GM19328 (cell line): ENCODE results near the gene KATNB1.

Experiments
- ATAC-seq: cut with Tn5 transposase; IDR thresholded peaks from one replicate; pipeline ENCODE4 v1.9.1; 2021; ENCODE audit warnings: mild to moderate bottlenecking, moderate library complexity; ENCODE audit not compliant: unreplicated experiment

The KATNB1 gene, protein sequence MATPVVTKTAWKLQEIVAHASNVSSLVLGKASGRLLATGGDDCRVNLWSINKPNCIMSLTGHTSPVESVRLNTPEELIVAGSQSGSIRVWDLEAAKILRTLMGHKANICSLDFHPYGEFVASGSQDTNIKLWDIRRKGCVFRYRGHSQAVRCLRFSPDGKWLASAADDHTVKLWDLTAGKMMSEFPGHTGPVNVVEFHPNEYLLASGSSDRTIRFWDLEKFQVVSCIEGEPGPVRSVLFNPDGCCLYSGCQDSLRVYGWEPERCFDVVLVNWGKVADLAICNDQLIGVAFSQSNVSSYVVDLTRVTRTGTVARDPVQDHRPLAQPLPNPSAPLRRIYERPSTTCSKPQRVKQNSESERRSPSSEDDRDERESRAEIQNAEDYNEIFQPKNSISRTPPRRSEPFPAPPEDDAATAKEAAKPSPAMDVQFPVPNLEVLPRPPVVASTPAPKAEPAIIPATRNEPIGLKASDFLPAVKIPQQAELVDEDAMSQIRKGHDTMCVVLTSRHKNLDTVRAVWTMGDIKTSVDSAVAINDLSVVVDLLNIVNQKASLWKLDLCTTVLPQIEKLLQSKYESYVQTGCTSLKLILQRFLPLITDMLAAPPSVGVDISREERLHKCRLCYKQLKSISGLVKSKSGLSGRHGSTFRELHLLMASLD

DNA sequence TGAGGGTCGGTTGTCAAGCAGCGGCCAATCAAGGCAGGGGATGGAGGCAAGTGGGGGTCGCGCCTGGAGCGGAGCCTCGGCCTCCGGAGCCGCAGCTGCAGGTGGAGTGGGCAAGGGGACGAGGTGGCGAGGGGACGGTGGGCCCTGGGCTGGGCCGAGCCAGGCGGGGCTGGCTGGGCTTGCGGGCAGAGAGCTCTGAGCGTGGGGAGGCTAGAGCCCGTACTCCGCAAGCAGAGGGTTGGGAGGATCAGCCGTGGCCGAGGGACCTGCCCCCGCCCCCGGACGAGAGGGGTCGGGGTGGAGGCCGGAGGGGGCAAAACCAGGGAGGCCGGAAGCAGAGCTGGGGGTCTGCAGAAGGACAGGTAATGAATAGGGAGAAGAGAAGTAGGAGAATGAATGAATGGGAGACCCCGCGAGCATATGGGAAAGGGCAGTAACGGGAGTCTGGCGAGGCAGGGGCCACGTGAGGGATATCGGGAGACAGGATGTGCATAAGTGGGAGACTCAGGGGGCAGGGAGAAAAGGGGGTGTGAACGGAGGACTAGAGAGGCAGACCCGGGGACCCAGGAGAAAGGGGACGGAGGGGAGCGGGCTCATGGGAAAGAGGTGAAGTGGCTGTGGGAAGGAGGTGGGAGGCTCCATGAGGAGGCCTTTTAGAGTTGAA lies at the start of gene KATNB1:
KATNB1 (plus strand) TSS at position 16 of the 664 bp plus-strand sequence. CDS start 1,474 bp downstream, outside the sequence.
- ATAC-seq, result no peak

DNA sequence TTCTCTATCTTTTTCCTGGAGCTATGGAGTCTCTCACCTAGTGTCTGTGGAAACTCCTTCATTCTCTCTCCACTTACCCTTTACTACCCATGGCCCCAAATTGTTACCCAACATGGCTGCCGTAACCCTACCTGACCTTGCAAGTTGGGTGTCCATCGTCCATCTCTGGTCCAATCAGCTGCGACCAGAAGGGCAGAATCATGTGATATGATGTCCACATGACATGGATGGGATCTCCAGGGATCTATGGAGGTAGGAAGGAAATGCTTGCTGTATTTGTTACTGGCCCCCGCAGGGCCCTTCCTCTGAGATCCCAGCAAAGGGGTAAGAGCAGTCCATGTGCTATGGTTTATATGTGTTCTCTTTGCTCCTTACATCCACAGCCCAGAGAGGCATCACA lies 49.0 kb upstream of the KATNB1 start:
- ATAC-seq, result no peak

DNA sequence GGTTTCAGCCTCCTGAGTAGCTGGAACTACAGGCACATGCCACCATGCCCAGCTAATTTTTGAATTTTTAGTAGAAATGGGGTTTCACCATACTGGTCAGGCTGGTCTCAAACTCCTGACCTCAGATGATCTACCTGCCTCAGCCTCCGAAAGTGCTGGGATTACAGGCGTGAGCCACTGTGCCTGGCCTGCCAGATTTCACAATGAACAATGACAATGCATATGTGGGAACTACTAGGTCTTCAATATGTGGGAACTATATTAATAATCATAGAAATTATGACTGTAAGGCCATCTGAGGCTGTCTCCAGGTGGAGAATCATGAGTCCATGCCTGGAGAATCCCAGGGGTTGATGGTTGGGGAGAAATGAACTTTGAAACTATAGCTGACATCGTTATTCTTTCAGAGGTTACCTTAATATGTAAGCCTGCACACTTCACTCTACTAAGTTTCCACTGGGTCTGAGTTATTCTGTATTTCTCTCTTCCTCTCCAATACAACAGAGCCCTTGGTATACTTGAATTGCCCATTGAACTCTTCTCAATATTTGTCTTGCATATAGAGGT lies 48.1 kb upstream of the KATNB1 start:
- ATAC-seq, result no peak

DNA sequence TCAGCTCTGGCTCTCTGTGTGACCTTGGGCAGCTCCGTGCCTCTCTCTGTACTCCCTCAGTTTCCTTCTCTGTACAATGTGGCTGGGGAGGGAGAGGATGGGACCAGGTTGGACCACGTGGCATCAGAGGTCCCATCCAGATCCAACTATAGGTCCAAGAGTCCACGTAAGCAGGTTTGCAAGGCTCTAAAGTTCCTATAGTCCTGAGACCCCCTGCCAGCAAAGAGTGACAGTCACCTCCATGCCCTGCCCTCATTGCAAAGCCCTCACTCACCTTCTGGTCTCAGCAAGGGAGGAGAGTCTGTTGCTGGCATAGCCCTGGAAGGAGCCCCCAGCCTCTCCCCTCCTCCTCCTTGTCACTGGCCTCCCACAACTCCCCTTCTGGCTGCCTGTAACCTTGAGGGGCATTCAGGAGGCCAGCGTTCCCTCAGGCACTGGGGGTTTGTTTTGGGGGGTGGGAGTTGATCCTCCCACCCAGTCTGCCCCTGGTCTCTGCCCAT lies 47.0 kb upstream of the KATNB1 start:
- ATAC-seq, result no peak

DNA sequence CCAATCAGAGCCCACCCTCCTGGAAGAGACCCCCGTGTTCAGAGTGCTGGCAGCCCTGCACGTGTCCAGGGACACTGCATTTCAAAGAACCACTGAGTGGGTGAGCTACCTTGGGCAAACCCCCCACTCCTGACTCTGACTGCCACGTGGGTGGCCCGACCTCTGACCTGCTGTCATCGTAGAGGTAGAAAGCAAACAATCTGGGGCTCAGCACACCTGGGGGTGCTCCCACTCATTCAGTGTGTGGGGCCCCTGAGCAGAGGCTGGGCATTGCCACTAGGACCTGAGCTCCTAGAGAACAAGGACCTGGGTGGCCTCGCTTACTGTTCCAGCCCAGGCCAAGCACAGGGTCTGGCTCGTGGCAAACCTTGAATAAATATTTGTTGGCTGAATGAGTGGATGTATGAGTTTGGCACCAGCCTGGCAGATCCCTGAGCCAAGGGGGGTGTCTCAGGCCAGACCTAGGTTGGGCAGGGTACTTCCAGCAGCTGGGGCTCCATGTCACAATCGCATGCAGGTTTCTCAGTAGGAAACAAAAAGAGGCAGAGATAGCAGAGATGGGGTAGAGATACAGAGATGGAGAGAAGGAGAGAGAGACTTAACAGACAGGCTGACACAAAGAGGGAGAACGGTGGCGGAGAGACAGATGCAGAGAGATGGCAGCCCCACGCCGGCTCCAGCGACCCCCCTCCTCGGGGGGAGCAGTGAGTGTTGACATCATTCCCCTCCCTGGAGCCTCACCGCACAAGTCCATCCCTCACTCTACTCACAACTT lies 46.4 kb upstream of the KATNB1 start:
- ATAC-seq, result no peak

DNA sequence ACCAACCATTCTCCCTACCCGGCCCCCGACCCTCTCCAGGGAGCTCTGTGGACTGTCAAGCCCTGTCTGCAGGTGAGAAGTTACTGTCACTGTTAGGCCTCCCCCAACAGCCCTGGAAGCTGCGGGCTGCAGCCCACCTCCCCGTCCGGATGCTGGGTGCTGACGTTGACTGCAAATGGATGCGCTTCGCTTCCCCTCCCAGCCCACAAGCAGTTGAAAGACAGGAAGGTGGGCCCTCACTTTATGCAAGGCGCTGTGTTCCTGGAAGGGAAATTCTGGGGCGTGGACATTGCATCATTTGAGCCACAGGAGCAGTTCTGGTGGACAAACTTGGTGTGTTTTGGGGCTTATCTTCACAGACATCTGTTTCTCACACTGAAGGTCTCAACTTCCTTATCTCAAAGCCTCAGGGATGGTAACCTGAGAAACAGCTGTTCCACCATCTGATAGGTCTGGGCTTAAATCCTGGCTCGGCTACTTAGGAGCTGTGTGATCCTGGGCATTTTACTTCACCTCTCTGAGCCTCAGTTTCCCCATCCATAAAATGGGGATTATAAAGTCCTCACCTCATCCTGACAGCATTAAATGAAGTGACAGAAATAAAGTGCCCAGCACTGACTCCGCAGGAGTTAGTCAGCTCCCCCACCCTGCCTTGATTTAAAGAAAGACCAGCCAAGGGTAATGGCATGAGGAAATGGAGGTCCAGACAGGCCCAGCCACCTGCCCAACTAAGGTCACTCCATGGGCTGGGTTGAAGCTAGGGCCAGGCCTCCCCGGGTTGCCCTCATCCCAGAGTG lies 45.6 kb upstream of the KATNB1 start:
- ATAC-seq, result no peak

DNA sequence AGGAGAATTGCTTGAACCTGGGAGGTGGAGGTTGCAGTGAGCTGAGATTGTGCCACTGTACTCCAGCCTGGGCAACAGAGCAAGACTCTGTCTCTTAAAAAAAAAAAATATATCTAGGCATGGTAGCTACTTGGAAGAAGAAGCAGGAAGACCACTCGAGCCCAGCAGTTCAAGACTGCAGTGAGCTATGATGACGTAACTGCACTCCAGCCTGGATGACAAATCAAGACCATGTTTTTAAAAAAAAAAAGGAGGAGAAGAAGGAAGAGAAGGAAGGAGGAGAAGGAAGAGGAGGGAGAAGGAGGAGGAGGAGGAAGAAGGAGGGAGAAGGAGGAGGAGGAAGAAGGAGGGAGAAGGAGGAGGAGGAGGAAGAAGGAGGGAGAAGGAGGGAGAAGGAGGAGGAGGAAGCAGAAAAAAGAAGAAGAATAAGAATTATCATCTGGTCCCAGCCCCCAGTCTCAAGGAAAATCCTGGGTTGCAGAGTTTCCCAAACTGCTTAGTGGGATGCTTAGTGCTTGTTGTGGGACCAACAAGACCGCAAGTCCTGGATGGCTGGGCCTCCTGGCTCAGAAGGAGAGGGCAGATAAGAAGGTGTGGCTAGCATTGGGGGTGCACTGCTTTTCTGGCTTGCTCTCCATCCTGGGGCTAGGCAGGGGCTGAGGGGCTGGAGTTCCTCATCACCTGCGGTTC lies 44.6 kb upstream of the KATNB1 start:
- no peak for ATAC-seq

DNA sequence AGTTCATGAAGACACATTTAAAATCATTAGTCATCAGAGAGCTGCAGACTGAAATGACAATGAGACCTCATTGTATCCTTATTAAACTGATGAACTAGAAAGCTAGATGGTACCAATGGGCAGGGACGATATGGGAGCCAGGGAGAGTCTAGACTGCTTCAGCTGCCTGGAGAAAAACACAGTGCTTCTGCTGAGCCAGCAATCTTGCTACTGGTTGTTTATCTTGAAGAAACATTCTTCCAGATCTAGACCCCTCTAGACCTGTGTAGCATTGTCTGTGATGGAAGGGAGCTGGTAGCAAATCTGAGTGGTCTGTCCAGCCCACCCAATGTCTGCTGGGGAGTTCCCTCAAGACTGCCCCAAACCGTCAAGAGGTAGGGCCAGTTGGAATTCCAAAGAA lies 42.9 kb upstream of the KATNB1 start:
- ATAC-seq, result no peak

DNA sequence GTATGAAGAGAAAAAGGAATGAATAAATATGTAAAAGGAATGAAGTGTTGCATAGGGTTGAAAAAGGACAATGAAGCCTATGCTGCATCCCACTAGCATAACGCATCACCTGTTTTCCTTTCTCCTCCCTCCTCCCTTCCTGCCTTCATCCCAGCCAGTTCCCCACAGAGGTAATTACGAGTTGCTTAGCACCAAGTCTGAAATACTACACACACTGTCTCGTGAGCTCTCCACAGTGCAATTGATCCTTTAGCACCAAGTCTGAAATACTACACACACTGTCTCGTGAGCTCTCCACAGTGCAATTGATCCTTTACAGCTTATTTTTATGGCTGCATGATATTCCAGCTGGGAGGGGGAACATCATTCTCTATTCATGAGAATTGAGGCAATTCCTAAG lies 42.0 kb upstream of the KATNB1 start:
- no peak for ATAC-seq

DNA sequence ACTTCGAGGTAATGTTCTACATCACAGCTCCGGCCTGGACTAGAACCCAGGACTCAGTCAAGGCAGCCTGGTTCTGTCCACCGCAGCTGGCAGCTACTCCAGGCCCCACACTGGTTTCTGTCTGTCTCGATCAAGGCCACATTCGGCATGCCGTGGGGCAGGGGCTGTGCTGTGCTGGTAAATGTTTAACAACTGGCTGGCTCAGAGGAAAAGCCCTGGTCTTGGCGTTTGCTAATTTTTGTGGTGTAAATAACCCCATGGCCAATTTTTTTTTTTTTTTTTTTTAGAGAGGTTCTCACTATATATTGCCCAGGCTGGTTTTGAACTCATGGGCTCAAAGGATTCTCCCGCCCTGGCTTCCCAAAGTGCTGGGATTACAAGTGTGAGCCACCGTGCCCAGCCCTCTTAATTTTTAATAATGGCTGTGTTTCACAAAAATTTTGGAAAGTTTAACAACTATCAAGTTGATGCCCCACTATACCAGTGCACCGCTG lies 41.3 kb upstream of the KATNB1 start:
- ATAC-seq, result no peak

DNA sequence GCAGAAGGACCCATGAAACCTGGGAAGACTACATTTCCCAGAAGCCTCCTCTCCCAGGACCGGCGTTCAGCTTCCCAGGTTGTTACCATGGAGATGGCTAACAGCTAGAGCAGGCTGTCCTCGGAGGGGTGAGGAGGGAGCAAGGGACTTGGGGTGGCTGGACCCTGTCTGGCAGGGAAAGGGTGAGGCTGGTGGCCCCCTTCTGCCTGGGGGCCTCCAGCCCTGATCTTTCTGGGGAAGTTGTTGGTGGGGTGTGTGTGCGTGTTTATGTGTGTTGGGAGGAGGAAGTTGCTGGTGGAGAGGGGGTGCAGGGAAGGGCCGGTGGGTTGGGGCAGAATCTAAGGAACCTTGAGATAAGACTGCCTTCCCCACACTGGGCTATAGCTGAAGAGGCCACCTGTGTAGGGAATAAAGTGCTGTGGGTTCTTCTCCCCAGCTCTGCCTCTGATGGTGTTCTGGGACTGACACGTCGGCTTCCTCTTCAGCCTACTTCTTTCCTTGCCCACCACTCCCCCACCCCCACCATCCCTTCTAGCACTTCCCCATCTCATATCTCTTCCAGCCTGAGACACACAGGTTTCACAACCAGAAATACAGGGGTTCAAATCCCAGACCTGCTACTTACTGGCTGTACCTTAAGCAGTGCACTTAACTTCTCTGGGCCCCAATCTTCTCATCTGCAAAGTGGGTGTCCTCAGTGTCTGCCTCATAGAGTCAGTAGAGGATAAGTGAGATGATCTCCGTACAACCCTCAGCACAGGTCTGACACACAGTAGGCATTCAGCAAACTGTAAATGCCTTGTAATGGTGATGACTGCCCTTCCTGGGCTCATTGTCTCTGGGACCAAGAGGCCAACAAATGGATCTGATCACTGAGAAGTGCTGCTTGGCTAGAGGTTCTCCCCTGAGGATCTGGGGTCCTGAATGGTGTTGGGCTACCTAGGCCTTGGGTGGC lies 40.6 kb upstream of the KATNB1 start, which contains the start of gene DRC7:
DRC7 (plus strand) TSS at position 82 of the 955 bp plus-strand sequence. CDS start 3,144 bp downstream, outside the sequence.
- ATAC-seq, result no peak

DNA sequence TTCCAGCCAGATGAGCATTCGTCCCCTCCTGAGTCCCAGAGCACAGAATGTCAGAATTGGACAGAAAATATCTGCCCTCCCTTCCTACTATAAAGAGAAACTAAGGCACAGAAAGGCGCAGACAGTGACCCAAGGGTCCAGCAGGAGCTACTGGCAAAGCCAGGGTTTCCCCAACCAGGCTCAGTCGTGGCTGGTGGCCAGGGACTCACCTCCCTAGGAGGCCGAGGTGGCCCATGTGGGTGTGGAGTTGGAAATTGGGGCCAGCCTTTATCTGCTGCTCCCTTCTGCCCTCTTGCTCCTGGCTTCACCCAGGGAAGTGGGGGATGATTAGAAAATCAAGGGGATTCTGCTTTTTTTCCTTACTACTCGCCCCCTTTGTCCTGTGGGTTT lies 39.9 kb upstream of the KATNB1 start:
- ATAC-seq, result no peak

DNA sequence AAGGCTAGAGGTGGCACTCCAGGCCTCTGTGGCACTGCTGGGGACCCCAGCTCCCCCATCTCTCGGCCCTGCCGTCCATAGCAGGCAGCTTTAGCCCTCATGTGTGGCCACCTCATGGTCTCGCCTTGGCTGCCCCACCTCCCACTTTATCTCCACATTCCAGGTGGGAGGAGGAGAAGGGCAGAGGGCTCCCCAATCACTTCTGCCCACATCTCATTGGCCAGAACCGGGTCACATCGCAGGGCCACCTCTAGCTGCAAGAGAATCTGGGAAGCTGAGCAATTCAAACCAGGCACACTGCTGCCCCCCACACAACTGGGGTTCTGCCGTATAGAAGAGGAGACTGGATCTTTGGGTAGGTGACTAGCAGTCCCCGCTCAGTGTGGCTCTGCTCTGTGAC lies 39.3 kb upstream of the KATNB1 start:
- ATAC-seq, result no peak

DNA sequence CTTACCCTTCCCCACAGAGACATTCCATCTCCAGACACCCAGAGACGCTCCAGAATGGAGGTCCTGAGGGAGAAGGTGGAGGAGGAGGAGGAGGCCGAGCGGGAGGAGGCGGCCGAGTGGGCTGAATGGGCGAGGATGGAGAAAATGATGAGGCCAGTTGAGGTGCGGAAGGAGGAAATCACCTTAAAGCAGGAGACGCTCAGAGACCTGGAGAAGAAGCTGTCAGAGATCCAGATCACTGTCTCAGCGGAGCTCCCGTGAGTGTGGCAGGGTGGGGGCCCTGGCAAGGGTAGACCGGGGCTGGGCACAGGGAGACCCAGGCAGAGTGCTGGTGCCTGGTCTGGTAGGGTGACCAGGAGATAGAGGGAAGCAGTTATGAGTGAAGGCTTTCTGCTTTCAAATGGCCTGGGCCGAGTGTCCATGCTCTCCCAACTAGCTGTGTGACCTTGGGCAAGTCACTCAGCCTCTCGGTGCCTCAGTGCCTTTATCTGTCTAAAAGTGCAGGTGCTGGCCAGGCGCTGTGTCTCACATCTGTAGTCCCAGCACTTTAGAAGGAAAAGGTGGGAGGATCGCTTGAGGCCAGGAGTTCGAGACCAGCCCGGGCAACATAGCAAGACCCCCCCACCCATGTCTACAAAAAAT lies 37.6 kb upstream of the KATNB1 start:
- no peak for ATAC-seq

DNA sequence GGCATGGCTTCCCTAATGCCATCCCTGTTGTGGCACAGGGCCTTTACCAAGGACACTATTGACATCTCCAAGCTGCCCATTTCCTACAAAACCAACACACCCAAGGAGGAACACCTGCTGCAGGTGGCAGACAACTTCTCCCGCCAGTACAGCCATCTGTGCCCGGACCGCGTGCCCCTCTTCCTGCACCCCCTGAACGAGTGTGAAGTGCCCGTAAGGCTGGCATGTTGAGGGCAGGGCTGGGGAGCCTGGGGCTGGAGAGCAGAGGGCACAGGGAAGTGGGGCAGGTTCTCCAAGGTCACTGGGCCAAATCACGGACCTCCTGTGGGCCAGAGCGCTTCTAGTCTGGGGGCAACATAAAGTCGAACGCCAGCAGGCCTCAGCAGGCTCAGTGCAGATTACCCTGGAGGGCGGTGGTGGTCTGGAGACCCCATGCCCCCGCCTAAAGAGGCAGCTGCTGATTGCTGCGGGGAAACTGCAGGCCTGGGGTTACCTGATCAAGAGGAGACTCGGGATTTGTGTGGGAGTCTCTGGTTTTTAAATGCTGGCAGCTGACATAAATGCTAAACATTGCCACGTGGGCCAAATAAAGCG lies 36.7 kb upstream of the KATNB1 start:
- no peak for ATAC-seq

DNA sequence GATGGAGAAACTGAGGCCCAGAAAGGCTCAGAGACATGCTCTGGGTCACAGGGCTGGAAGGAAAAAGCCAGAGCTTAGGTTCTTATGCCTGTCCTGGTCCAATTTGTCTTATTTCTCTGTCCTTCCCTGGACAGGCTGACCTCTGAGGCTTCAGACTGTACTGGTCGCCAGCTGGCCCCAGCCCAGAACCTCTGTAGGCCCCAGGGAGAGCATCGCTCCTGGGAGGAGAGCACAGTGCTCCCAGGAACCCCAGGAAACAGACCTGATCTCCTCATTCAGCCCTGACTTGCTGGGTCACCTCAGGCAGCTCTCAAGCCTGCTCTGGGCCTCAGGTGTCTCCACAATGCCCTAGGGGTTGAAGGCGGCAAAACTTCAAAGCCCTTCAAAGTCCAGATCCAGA lies 36.1 kb upstream of the KATNB1 start:
- no peak for ATAC-seq

DNA sequence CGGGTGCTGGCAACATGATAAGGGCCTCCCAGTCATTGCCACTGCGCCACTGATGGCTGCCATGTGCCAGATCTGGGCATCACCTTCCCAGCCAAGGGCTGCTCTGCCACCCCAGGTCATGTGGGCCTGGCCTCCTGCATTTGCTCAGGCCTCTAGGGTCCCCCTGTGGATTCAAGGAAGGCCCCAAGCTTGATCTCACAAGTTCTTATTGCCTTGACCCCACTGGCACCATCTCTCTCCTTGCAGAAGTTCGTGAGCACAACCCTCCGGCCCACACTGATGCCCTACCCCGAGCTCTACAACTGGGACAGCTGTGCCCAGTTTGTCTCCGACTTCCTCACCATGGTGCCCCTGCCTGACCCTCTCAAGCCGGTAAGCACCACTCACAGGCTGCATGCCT lies 35.7 kb upstream of the KATNB1 start:
- ATAC-seq, result no peak
